ENCODE measurements around the gene ARID2. TPM values are rescaled to one million over a fixed set of nuclear protein-coding genes. Genes with fewer than 3 reads are reported as not detected.

Gene ARID2
- total and polyA plus RNA-seq, 10 of the 15 experiments (the other 5 are each of a cell fraction or from before 2014, with no cell fraction given) = 9.2 to 29.8 (median 20.3) TPM

- TF ChIP-seq USF1 (IDR thresholded peaks at IDR 0.05; ENCODE audit: borderline replicate concordance, extremely low read length, insufficient read depth, low read depth, low read length) (no peak), NR2C1 (IDR thresholded peaks at IDR 0.05) (no peak), RCOR1 (conservative IDR thresholded peaks at IDR 0.05; ENCODE audit: low read depth, low read length) (no peak), CEBPB (IDR thresholded peaks at IDR 0.05; ENCODE audit: borderline replicate concordance in 1 of 2, low read depth in 2 of 2, low read length in 2 of 2) (no peak), JUND (IDR thresholded peaks at IDR 0.05; ENCODE audit: low read depth, low read length) (no peak), CBFB (IDR thresholded peaks at IDR 0.05; ENCODE audit: low read depth) (no peak), ZBTB33 (IDR thresholded peaks at IDR 0.05) (no peak)
- TF ChIP-seq, protein P1, sequence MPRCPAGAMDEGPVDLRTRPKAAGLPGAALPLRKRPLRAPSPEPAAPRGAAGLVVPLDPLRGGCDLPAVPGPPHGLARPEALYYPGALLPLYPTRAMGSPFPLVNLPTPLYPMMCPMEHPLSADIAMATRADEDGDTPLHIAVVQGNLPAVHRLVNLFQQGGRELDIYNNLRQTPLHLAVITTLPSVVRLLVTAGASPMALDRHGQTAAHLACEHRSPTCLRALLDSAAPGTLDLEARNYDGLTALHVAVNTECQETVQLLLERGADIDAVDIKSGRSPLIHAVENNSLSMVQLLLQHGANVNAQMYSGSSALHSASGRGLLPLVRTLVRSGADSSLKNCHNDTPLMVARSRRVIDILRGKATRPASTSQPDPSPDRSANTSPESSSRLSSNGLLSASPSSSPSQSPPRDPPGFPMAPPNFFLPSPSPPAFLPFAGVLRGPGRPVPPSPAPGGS (IDR thresholded peaks at IDR 0.05; ENCODE audit: borderline replicate concordance, insufficient read depth, low read depth, low read length, poor library complexity, severe bottlenecking) = no peak
- TF ChIP-seq, protein P2, sequence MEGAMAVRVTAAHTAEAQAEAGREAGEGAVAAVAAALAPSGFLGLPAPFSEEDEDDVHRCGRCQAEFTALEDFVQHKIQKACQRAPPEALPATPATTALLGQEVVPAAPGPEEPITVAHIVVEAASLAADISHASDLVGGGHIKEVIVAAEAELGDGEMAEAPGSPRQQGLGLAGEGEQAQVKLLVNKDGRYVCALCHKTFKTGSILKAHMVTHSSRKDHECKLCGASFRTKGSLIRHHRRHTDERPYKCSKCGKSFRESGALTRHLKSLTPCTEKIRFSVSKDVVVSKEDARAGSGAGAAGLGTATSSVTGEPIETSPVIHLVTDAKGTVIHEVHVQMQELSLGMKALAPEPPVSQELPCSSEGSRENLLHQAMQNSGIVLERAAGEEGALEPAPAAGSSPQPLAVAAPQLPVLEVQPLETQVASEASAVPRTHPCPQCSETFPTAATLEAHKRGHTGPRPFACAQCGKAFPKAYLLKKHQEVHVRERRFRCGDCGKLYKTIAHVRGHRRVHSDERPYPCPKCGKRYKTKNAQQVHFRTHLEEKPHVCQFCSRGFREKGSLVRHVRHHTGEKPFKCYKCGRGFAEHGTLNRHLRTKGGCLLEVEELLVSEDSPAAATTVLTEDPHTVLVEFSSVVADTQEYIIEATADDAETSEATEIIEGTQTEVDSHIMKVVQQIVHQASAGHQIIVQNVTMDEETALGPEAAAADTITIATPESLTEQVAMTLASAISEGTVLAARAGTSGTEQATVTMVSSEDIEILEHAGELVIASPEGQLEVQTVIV (IDR thresholded peaks at IDR 0.05; ENCODE audit: borderline replicate concordance, partially characterized antibody) = no peak
- TF ChIP-seq, protein P3, sequence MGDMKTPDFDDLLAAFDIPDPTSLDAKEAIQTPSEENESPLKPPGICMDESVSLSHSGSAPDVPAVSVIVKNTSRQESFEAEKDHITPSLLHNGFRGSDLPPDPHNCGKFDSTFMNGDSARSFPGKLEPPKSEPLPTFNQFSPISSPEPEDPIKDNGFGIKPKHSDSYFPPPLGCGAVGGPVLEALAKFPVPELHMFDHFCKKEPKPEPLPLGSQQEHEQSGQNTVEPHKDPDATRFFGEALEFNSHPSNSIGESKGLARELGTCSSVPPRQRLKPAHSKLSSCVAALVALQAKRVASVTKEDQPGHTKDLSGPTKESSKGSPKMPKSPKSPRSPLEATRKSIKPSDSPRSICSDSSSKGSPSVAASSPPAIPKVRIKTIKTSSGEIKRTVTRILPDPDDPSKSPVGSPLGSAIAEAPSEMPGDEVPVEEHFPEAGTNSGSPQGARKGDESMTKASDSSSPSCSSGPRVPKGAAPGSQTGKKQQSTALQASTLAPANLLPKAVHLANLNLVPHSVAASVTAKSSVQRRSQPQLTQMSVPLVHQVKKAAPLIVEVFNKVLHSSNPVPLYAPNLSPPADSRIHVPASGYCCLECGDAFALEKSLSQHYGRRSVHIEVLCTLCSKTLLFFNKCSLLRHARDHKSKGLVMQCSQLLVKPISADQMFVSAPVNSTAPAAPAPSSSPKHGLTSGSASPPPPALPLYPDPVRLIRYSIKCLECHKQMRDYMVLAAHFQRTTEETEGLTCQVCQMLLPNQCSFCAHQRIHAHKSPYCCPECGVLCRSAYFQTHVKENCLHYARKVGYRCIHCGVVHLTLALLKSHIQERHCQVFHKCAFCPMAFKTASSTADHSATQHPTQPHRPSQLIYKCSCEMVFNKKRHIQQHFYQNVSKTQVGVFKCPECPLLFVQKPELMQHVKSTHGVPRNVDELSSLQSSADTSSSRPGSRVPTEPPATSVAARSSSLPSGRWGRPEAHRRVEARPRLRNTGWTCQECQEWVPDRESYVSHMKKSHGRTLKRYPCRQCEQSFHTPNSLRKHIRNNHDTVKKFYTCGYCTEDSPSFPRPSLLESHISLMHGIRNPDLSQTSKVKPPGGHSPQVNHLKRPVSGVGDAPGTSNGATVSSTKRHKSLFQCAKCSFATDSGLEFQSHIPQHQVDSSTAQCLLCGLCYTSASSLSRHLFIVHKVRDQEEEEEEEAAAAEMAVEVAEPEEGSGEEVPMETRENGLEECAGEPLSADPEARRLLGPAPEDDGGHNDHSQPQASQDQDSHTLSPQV (IDR thresholded peaks at IDR 0.05) = no peak
Observed at GRCh38 chr12:45895961-45896360, 166.5 kb downstream of the ARID2 start (continued).
